ENCODE measurements around the gene MRGPRX3.
"Not testable (repeated sequence)": the region's sequence is repeated elsewhere in the genome, so short reads cannot be mapped to it uniquely, and the experiment has no call there.

Gene MRGPRX3

GRCh38 chr11:18111005-18111404, 21.4 kb upstream of the MRGPRX3 start:
- H3K27me3 ChIP-seq: peaks cover 82% of the 10 kb centered on the region
- no peak for TF ChIP-seq CTCF (IDR thresholded peaks at IDR 0.05)
- H3K27ac ChIP-seq: no peak overlapping the region
- H3K9me3 ChIP-seq: no peaks in the 10 kb centered on the region
- H3K36me3 ChIP-seq: no peaks in the 10 kb centered on the region
- H3K4me1 ChIP-seq (ENCODE audit: control insufficient read depth in 1 of 2, insufficient read depth in 1 of 2, low read depth in 1 of 2, low read length in 1 of 2): peaks cover 0 to 2% of the 10 kb centered on the region in 2 experiments
- H3K4me3 ChIP-seq (ENCODE audit: low read depth in 1 of 2, low read length in 1 of 2): no peak overlapping the region

DNA sequence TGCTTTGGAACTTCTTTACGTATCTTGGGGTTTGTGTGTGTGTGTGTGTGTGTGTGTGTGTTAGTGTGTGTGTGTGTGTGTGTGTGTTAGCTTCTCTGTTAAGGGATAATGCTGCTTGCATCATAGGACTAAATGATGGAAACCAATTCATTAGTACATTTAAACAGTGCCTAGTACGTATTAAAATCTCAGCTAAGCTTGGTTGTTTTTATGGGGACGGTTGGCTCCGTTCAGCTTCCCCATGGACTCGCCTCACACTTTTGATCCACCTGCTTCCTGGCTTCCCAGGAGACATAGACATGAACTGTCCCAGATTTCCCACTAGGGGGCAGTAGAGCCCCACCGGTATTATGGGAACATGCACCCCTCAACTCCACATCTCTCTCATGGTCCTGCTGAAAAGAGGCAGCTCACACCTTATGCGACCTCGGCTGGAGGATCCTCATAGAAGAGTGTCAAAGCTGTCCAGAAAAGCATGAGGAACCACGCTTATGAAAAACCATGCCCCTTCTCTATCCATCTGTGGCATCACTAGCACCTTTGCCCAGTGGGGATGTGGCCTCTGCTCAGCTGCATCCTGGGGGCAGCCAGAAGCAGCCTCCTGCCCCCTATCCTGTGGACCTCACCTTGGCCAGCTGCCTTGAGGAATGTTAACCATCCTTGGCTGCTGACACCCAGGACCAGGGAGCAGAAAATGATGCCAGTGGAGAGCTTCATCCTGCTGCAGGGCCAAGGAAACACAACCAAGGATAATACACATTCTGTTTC, 16.8 kb upstream of the MRGPRX3 start:
- TF ChIP-seq CTCF (IDR thresholded peaks at IDR 0.05): peak; percentile 69
- Histone ChIP-seq H3K9me3 (no peaks in the 10 kb centered on the region), H3K36me3 (no peaks in the 10 kb centered on the region), H3K4me1 (ENCODE audit: control insufficient read depth in 1 of 2, insufficient read depth in 1 of 2, low read depth in 1 of 2, low read length in 1 of 2) (no peaks in the 10 kb centered on the region), H3K4me3 (ENCODE audit: low read depth in 1 of 2, low read length in 1 of 2) (no peak overlapping the region), H3K27ac (no peak overlapping the region), H3K27me3 (peaks cover 60% of the 10 kb centered on the region)

GRCh38 chr11:18121331-18121828, 11.0 kb upstream of the MRGPRX3 start:
- not testable (repeated sequence) for H3K36me3 ChIP-seq; H3K4me3 ChIP-seq (ENCODE audit: low read depth in 1 of 2, low read length in 1 of 2); H3K9me3 ChIP-seq; H3K4me1 ChIP-seq (ENCODE audit: control insufficient read depth in 1 of 2, insufficient read depth in 1 of 2, low read depth in 1 of 2, low read length in 1 of 2); H3K27ac ChIP-seq
- H3K27me3 ChIP-seq: peaks cover 14% of the 10 kb centered on the region

DNA sequence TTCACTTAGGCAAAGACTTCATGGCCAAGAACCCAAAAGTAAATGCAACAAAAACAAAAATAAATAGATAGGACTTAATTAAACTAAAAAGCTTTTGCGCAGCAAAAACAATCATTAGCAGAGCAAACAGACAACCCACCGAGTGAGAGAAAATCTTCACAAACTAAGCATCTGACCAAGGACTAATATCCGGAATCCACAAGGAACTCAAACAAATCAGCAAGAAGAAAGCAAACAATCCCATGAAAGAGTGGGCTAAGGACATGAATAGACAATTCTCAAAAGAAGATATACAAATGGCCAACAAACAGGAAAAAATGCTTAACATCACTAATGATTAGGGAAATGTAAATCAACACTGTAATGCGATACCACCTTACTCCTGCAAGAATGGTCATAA, 1.3 kb upstream of the MRGPRX3 start:
- peaks cover 39% of the 10 kb centered on the region for H3K27me3 ChIP-seq
- not testable (repeated sequence) for H3K36me3 ChIP-seq; H3K4me3 ChIP-seq (ENCODE audit: low read depth in 1 of 2, low read length in 1 of 2); H3K4me1 ChIP-seq (ENCODE audit: control insufficient read depth in 1 of 2, insufficient read depth in 1 of 2, low read depth in 1 of 2, low read length in 1 of 2); H3K9me3 ChIP-seq; H3K27ac ChIP-seq

DNA sequence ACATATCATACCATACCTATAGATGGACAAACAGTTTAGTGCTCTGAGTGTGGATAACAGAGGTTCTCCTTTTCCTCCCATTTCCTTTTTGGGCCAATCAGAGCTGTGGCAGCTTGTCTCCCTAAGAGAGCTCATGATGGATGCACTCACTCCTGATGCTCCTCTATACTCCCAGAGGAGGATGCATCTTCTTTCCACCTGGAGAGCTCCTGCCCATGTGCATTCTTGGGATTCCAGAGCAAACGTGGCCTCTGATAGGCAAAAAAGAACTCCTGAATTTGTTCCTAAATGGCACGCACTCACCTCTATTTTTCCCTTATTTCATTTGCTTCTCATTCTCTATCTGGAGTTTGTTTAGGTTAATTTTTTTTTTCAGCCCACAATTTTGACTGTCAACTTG, 2.9 kb downstream of the MRGPRX3 start:
- Histone ChIP-seq H3K36me3 (no peaks in the 10 kb centered on the region), H3K27me3 (peaks cover 51% of the 10 kb centered on the region), H3K9me3 (no peaks in the 10 kb centered on the region), H3K27ac (no peak overlapping the region), H3K4me3 (ENCODE audit: low read depth in 1 of 2, low read length in 1 of 2) (no peak overlapping the region), H3K4me1 (ENCODE audit: control insufficient read depth in 1 of 2, insufficient read depth in 1 of 2, low read depth in 1 of 2, low read length in 1 of 2) (no peaks in the 10 kb centered on the region)
- no peak for TF ChIP-seq CTCF (IDR thresholded peaks at IDR 0.05)

- no peaks in the 10 kb centered on the region for H3K4me1 ChIP-seq (ENCODE audit: control insufficient read depth in 1 of 2, insufficient read depth in 1 of 2, low read depth in 1 of 2, low read length in 1 of 2)
- H3K27me3 ChIP-seq: peaks cover 51% of the 10 kb centered on the region
- no peak for TF ChIP-seq CTCF (IDR thresholded peaks at IDR 0.05)
- H3K36me3 ChIP-seq: no peaks in the 10 kb centered on the region
- no peaks in the 10 kb centered on the region for H3K9me3 ChIP-seq
- no peak overlapping the region for H3K4me3 ChIP-seq (ENCODE audit: low read depth in 1 of 2, low read length in 1 of 2)
- no peak overlapping the region for H3K27ac ChIP-seq
Measured at GRCh38 chr11:18137186-18137800, 4.9 kb downstream of the MRGPRX3 start.
